ENCODE data around the gene MLLT1.

GRCh38 chr19:6219147-6219525 lies 60.6 kb downstream of the MLLT1 start:
- no peak for TF ChIP-seq CTCF (IDR thresholded peaks at IDR 0.05)
- no peak for TF ChIP-seq EZH2 (IDR thresholded peaks at IDR 0.05)
- no peak for TF ChIP-seq EZH2phosphoT487 (IDR thresholded peaks at IDR 0.05)
